ENCODE data around the gene SH3GL2.

The SH3GL2 gene

GRCh38 chr9:17635115-17635890, 56.4 kb downstream of the SH3GL2 start:
- in situ Hi-C loops (cut with MboI; ENCODE audit: low sequenced_read_pairs, unreplicated experiment): no loop called here
- TF ChIP-seq CTCF (IDR thresholded peaks at IDR 0.05; ENCODE audit: borderline replicate concordance, control extremely low read depth, extremely low read depth, insufficient read depth, missing control alignments): no peak
- no peak for DNase-seq (ENCODE audit: low spot score)

GRCh38 chr9:17636349-17636748, 57.5 kb downstream of the SH3GL2 start:
- DNase-seq (ENCODE audit: low spot score): no peak
- no peak for TF ChIP-seq CTCF (IDR thresholded peaks at IDR 0.05; ENCODE audit: borderline replicate concordance, control extremely low read depth, extremely low read depth, insufficient read depth, missing control alignments)
- in situ Hi-C loops (cut with MboI; ENCODE audit: low sequenced_read_pairs, unreplicated experiment): no loop called here

GRCh38 chr9:17636821-17637220, 58.0 kb downstream of the SH3GL2 start:
- no peak for TF ChIP-seq CTCF (IDR thresholded peaks at IDR 0.05; ENCODE audit: borderline replicate concordance, control extremely low read depth, extremely low read depth, insufficient read depth, missing control alignments)
- in situ Hi-C loops (cut with MboI; ENCODE audit: low sequenced_read_pairs, unreplicated experiment): no loop called here
- DNase-seq (ENCODE audit: low spot score): no peak

GRCh38 chr9:17637229-17637628, 58.4 kb downstream of the SH3GL2 start:
- DNase-seq (ENCODE audit: low spot score): no peak
- TF ChIP-seq CTCF (IDR thresholded peaks at IDR 0.05; ENCODE audit: borderline replicate concordance, control extremely low read depth, extremely low read depth, insufficient read depth, missing control alignments): no peak
- in situ Hi-C loops (cut with MboI; ENCODE audit: low sequenced_read_pairs, unreplicated experiment): no loop called here

GRCh38 chr9:17648516-17648915, 69.7 kb downstream of the SH3GL2 start:
- TF ChIP-seq CTCF (IDR thresholded peaks at IDR 0.05; ENCODE audit: borderline replicate concordance, control extremely low read depth, extremely low read depth, insufficient read depth, missing control alignments): no peak
- in situ Hi-C loops (cut with MboI; ENCODE audit: low sequenced_read_pairs, unreplicated experiment): no loop called here
- DNase-seq (ENCODE audit: low spot score): no peak

- in situ Hi-C loops (cut with MboI; ENCODE audit: low sequenced_read_pairs, unreplicated experiment): no loop called here
- no peak for DNase-seq (ENCODE audit: low spot score)
- no peak for TF ChIP-seq CTCF (IDR thresholded peaks at IDR 0.05; ENCODE audit: borderline replicate concordance, control extremely low read depth, extremely low read depth, insufficient read depth, missing control alignments)
These were observed 72.9 kb downstream of the SH3GL2 start for GRCh38 chr9:17651725-17652124.

Data from GM13976 (cell line).